Measurements from ENCODE around the gene KLHL8.

DNA sequence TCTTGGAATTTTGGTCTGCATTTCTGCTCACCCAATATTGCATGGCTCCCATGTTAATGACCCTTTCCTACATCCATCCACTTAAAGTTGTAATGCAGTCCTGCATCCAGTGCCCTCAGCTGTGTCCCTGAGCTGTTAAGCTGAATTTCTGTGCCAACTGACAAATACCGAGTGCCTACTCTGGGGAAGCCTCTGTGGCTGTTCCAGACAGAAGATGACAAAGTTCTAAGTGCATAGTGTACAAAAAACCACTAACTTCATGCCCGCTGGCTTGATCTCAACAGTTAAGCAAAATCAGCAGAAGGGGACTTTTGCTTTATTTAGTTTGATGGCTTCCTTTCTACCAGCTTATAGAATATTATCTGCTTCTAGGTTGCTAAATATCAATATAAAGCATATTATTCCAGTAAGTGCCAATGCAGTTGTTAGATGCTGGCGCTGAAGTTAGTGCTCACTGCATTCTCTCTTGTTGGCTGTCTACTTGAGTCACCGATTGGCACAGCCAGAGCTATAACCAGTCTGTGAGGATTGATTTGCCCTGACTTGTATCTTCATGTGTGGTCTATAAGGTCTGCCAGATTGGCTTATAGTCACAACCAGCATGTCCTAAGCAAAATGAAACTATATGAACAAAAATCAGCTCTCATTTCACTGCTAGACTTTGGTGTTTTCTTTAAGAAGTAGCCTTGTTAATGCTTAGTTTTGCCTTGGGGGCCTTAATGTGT is 98.9 kb downstream of the KLHL8 start:
- TF ChIP-seq, protein P1, sequence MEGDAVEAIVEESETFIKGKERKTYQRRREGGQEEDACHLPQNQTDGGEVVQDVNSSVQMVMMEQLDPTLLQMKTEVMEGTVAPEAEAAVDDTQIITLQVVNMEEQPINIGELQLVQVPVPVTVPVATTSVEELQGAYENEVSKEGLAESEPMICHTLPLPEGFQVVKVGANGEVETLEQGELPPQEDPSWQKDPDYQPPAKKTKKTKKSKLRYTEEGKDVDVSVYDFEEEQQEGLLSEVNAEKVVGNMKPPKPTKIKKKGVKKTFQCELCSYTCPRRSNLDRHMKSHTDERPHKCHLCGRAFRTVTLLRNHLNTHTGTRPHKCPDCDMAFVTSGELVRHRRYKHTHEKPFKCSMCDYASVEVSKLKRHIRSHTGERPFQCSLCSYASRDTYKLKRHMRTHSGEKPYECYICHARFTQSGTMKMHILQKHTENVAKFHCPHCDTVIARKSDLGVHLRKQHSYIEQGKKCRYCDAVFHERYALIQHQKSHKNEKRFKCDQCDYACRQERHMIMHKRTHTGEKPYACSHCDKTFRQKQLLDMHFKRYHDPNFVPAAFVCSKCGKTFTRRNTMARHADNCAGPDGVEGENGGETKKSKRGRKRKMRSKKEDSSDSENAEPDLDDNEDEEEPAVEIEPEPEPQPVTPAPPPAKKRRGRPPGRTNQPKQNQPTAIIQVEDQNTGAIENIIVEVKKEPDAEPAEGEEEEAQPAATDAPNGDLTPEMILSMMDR (IDR thresholded peaks at IDR 0.05; ENCODE audit: extremely low read depth in 1 of 2, insufficient read depth in 1 of 2, low read depth in 1 of 2, low read length in 2 of 2) = no peak
- TF ChIP-seq, protein P2, sequence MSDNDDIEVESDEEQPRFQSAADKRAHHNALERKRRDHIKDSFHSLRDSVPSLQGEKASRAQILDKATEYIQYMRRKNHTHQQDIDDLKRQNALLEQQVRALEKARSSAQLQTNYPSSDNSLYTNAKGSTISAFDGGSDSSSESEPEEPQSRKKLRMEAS (IDR thresholded peaks at IDR 0.05; ENCODE audit: insufficient read depth, insufficient read length) = no peak
- TF ChIP-seq POLR2A (IDR thresholded peaks at IDR 0.05; ENCODE audit: low read depth, low read length) = no peak
- no peak for TF ChIP-seq EZH2 (IDR thresholded peaks at IDR 0.05; ENCODE audit: borderline replicate concordance, low read depth, low read length, severe bottlenecking)
- TF ChIP-seq POLR2AphosphoS5 (IDR thresholded peaks at IDR 0.05; ENCODE audit: insufficient read depth, low read depth, low read length) = no peak
